Aortic smooth muscle cell (primary cell): ENCODE measurements around the gene LBH. TPM values are rescaled to one million over a fixed set of nuclear protein-coding genes. Genes with fewer than 3 reads are reported as not detected.

Source experiments
- total RNA-seq: library from RNA; depleted of rRNA; stranded (reverse); fragments of >200 nt; gene quantifications from 2 replicates; pipeline ENCODE4 v1.2.3, GENCODE V29; 2014

Gene LBH
- 31.3 and 60.6 TPM in 2 replicates for total RNA-seq

GRCh38 chr2:30231212-30231995 is at the start of gene LBH:
LBH (plus strand) TSS chr2:30231534; CDS start chr2:30231739, 205 bp downstream.

Other genes with a start within 250 kb of the LBH start
- 87.3 and 112 TPM in 2 replicates for gene YPEL5, start 84.5 kb upstream of the LBH start, total RNA-seq
- 11.2 and 15.3 TPM in 2 replicates for gene LCLAT1, start 215.7 kb downstream of the LBH start, total RNA-seq